ENCODE data around the gene DNAJB8.

The DNAJB8 gene

DNA sequence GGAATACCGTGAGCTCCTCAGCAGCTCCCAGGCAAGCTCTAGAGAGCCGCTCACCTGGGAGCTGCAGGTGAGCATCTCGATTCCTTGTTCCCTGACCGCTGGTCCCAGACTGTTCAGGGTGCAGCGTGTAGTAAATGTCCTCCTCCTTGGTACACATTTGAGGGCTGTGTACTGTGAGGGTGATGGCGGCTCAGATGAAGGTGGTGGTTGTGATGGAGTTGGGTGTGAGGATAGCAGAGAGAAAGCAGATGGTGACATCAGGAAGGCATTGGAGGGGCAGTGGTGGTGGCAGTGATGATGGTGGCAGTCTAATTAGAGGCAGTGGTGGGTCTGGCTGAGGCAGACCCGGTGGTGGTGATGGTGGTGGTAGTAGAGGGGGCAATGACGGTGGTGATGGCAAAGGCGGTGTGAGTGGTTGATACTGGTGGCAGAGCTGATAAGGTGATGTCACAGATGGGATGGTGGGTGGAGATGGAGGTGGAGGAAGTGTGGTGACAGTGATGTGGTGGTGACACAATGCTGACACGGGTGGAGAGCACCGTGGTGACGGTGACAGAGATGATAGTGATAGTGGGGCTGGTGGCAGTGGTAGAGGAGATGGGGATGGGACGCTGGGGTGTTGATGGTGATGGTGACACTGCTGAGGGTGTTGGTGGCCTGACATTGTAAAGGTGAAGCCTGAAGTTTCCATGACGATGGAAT is at the start of gene DNAJB8:
Gene DNAJB8, minus strand, starts transcription at position 51 of the 702 bp plus-strand sequence. CDS start 3,645 bp downstream, outside the sequence.
- no peak for DNase-seq (ENCODE audit: low spot score)

- DNase-seq (ENCODE audit: low spot score) = no peak
These were observed 49.3 kb upstream of the DNAJB8 start for GRCh38 chr3:128515967-128516366.

DNA sequence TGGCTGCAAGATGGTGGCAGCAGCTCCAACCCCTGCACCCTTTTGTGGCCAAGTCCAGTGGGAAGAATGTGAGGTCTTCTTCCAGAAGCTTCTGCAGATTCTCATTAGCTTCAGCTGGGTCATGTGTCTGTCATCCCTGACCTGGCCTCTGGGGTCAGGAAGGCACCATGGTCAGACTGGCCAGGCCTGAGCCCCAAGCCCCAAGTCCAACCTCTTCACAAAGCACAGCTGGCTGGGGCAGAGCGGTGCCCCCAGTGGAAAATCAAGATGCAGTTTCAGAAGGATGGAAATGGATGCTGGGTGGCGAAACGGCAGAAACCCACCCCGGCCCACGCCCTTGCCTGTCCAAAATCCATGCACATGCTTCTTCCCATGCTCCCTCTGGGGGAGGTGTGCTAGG is 42.2 kb upstream of the DNAJB8 start:
- DNase-seq (ENCODE audit: low spot score) = no peak

GRCh38 chr3:128506754-128507153 is 40.1 kb upstream of the DNAJB8 start:
- DNase-seq (ENCODE audit: low spot score) = no peak

GRCh38 chr3:128505771-128506170 is 39.1 kb upstream of the DNAJB8 start:
- no peak for DNase-seq (ENCODE audit: low spot score)

- DNase-seq (ENCODE audit: low spot score) = no peak
These were observed 38.5 kb upstream of the DNAJB8 start for GRCh38 chr3:128504963-128505730.

- no peak for DNase-seq (ENCODE audit: low spot score)
These were observed 37.8 kb upstream of the DNAJB8 start for GRCh38 chr3:128504533-128504915.

DNA sequence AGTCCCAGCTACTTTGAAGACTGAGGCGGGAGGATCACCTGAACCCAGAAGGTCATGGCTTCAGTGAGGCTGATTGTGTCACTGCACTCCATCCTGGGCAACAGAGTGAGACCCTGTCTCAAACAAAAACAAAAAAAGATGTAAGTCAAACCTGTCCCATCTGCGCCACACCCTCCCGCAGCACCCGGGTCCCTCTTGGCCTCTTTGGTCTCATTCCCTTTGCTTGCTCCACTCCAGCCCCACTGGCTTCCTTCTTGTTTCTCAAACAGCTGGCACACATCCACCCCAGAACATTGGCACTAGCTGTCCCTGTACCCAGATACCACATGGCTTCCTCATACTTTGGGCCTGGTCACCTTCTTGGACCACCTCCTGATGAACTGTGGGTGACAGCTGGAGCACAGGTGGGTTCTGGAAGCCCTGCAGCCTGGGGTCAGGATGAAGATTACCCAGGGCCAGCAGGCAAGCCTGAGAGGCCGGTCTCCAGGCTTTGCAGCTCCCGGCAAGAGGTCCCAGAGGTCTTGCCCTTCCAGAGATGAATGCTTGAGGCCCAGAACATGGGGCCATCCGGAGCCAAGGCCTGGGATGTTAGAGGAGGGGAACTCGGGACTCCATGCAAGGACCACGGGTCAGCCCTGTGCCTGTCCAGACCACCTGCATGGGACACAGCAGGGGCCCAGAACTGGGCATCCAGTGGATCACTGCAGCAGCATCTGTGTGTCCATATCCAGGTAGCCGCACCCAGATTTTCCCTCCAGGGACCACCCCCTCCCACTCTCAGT is 37.3 kb upstream of the DNAJB8 start:
- no peak for DNase-seq (ENCODE audit: low spot score)

DNA sequence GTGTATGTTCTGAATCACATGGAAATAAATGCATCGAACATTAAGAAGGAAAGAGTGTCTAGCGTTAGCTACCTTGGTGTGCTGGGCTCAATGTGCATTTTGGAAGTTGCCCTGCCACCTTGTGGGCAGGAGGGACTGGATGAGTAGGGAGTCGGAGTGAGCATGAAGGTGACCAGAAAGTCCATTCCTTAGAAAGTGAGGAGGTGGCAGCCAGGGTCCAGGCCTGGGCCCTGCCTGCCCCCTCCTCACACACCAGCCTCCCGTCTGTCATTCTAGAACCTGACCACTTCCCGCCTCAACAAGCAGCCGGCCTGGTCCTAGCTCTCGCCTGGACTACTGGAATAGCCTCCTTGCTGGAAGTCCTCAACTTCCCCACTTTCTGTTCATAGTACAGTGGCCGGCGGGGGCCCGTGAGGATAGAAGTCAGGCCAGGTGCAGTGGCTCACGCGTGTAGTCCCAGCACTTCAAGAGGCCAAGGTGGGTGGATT is 36.5 kb upstream of the DNAJB8 start:
- no peak for DNase-seq (ENCODE audit: low spot score)

- DNase-seq (ENCODE audit: low spot score) = no peak
These were observed 36.0 kb upstream of the DNAJB8 start for GRCh38 chr3:128502712-128503111.

- DNase-seq (ENCODE audit: low spot score) = no peak
These were observed 34.7 kb upstream of the DNAJB8 start for GRCh38 chr3:128501431-128501830.

DNA sequence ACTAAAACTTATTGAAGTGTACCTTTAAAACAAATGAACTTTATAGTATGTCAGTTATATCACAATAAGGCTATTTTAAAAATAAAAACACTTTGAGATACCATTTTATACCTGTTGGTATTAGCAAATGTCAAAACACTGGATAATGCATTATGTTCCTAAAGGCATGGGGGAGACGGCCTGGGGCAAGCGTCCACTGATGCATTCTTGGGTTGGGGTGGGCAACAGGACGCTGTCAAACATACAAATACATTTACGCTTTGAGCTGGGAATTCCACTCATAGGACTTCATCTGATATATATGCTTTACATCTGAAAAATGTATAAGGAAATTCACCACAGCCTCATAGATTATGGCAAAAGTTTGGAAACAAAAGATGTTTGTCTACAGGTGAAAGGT is 33.9 kb upstream of the DNAJB8 start:
- DNase-seq (ENCODE audit: low spot score) = no peak

- no peak for DNase-seq (ENCODE audit: low spot score)
These were observed 33.1 kb upstream of the DNAJB8 start for GRCh38 chr3:128499724-128500275.

DNA sequence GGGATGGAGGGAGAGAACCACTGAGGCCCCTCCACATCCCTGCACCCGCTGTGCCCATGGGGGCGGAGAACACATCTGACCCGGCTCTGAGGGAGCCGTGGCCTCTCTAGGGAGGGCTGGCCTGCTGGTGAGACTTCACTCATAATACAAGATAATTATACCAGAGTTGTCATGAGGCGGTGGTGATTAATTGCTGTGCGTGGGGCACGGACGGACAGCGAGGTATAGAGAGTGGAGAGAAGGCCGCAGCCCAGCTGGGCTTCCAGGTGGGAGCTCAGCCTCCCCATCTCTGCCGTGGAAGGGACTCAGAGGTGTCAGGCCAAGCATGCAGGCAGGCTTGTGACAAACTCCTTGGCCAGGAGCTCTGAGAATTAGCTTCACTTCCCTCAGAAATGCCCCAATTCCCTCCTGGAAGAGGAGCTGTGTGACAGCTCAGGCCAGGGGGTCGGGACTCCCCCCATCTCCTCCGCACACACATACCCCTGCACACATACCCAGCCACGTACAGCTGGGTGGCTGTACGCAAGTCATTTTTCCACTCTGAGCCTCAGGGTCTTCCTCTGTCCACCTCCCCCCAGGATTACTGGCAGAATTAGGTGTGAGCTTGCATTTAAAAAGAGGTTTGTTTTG is 32.3 kb upstream of the DNAJB8 start:
- DNase-seq (ENCODE audit: low spot score) = no peak

- DNase-seq (ENCODE audit: low spot score) = no peak
These were observed 31.5 kb upstream of the DNAJB8 start for GRCh38 chr3:128498127-128498626.

- DNase-seq (ENCODE audit: low spot score) = peak; percentile 80
These were observed 30.8 kb upstream of the DNAJB8 start for GRCh38 chr3:128497305-128498126.

GRCh38 chr3:128496602-128497304 is 30.1 kb upstream of the DNAJB8 start:
- DNase-seq (ENCODE audit: low spot score) = no peak

GRCh38 chr3:128496019-128496601 is 29.4 kb upstream of the DNAJB8 start:
- no peak for DNase-seq (ENCODE audit: low spot score)

- peak; percentile 18 for DNase-seq (ENCODE audit: low spot score)
These were observed 28.8 kb upstream of the DNAJB8 start for GRCh38 chr3:128495435-128495970.

GRCh38 chr3:128494367-128494650 is 27.6 kb upstream of the DNAJB8 start:
- DNase-seq (ENCODE audit: low spot score) = no peak
